DMS 273 (cell line): ENCODE measurements around the gene SMIM43.
"Not testable (repeated sequence)": the region's sequence is repeated elsewhere in the genome, so short reads cannot be mapped to it uniquely, and the experiment has no call there.

ENCODE experiments used
- DNase-seq: peaks from one replicate; lab custom pipeline; 2025; ENCODE audit not compliant: unreplicated experiment; lab: John Stamatoyannopoulos, UW

SMIM43 gene

DNA sequence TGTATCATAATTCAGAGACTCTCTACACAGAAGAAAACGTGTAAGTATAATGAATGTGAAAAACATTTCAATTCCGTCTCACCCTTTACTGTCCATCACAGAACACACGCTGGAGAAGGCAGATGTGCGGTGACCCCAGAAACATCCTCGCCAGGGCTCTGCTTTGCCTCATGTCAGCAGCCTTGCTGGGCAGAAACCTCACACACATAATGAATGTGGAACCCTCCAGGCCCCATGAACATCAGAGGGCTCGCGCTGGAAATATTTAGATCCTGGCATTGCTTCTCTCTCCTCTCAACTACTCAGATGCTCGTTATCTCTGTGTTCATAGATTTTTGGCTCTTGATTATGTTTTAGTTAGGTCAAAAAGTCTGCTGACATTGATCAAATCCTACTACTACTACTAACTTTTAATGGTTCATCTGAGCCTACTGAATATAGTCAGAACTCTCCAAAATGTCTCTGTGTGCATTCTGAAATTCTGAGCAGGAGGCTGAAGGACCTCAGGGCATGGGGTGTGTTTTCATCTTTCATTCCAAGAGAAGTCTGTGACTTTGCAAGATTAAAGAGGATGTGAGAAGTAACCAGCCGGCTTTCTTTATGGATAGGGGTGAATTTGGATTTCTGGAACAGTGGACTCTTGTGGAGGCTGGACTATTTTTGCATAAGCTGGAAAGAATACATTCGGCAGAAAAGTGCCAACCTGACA, 27.0 kb downstream of the SMIM43 start:
- no peak for DNase-seq

GRCh38 chr4:121736735-121737351, 28.1 kb downstream of the SMIM43 start:
- DNase-seq: peak; percentile 64

- no peak for DNase-seq
Observed at GRCh38 chr4:121734571-121734970, 30.4 kb downstream of the SMIM43 start.

DNA sequence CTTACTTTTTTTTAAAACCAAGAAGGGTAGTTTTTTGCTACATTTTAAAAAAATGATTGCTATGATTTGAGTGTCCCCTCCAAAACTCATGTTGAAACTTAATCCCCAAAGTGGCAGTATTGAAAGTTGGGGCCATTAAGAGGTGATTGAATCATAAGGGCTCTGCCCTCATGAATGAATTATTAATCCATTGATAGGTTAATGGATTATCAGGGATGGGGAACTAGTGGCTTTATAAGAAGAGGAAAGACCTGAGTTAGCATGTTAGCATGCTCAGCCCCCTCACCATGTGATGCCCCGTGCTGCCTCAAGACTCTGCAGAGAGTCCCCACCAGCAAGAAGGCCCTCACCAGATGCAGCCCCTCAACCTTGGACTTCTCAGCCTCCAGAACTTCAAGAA, 31.0 kb downstream of the SMIM43 start:
- DNase-seq: no peak

DNA sequence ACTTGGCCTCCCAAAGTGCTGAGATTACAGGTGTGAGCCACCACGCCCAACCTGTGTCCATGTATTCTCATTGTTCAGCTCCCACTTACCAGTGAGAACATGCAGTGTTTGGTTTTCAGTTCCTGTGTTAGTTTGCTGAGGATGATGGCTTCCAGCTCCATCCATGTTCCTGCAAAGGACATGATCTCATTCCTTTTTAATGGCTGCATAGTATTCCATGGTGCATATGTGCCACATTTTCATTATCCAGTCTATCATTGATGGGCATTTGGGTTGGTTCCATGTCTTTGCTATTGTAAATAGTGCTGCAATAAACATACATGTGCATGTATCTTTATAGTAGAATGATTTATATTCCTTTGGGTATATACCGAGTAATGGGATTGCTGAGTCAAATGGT, 35.2 kb downstream of the SMIM43 start:
- not testable (repeated sequence) for DNase-seq

DNA sequence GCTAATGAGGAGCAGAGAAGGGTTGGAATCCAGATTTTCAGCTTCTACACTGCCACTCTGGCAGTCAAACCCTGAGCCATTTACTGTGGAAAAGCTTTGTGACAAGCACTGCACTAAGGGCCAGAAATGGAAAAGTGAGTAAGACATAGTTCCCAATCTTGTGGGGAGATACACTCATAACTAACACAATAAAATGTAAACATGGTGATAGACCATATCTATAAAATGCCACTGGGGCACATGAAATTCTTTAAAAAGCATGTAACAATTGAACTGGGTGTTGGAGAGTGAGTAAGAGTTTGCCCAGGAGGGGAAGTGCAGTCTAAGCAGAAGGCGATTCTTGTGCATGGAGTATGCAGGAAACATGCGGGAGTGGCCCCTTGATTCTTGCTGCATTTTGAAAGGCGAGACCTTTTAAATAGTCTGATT, 36.2 kb downstream of the SMIM43 start:
- DNase-seq: no peak

DNA sequence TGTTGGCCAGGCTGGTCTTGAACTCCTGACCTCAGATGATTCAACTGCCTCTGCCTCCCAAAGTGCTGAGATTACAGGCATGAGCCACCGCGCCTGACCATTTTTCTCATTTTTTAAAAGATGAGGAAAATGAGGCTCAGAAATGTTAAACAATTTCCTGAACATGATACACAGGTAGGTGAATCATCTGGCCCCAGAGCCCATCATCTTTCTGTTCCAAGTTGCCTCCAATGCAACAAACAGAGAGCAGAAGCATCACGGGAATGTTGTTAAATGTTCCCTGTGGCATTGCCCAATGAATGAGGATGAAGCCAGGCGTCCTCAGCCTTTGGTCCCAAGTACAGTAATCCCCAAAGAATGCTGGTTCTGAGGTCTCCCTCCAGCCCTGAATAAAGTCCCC, 36.9 kb downstream of the SMIM43 start:
- no peak for DNase-seq

DNA sequence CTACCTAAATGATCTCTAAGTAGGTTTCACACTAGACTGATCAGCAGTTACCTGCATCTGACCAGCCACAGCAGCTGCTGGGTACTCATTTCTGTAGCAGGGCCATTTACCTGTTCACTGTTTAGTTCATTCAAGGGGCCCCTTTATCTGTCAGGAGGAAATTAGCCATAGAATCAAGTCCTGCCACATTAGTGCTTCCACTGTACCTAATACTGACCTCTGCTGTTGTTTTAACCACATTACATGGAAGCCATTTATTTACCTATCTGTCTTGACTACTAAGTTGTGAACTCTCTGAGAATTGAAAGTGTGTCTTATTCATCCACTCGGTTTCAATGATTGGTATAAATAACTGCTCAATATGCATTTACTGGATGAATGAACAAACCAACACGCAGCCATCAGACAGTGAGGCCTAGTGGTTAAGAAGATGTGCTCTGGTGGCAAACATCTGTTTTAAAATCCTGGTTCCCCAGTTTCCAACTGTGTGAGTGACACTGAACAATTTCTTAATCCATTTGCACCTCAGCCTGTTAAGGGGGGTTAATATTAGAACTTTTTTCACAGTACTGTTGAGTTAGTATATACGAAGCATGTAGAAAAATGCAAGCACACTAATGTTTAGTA, 38.2 kb downstream of the SMIM43 start:
- DNase-seq: peak; percentile 59

DNA sequence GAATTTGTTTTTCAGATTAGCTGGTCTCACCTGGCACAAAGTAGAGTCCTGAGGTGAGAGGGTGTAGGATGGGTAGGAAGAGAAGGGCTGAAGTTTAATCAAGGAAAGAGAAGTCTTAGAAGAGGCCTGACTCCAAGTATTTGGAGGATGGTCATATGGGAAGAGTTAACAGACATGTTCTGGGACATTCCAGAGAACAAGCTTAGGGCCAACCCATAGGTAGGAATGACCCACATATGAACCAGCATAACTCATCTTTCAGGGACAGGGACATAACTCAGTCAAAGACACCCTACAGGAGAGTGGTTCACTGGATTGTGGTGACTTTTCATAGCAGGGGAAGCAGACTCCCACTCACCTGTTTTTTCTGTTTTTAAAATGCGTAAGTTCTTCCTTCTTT, 40.3 kb downstream of the SMIM43 start:
- no peak for DNase-seq

DNA sequence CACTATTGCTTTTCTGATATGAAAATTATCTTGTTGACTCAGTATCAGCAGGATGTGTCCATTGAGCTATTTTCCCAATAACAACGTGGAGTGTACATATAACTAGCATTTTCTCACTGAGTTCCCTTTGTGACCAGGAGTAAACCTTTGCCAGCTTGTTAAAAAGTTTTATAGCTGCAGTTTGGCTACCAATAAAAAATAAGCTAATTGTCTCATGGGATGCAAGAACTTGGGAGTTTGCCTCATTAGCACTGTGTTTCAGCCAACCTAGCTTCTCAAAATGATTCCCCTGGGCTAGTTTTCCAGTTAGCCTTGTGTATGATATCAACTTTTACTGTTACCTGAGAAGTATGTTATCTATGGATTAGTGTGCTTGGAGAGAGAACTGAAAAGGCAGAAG, 43.3 kb downstream of the SMIM43 start:
- DNase-seq: no peak

GRCh38 chr4:121720109-121720508, 44.9 kb downstream of the SMIM43 start:
- DNase-seq: no peak

DNA sequence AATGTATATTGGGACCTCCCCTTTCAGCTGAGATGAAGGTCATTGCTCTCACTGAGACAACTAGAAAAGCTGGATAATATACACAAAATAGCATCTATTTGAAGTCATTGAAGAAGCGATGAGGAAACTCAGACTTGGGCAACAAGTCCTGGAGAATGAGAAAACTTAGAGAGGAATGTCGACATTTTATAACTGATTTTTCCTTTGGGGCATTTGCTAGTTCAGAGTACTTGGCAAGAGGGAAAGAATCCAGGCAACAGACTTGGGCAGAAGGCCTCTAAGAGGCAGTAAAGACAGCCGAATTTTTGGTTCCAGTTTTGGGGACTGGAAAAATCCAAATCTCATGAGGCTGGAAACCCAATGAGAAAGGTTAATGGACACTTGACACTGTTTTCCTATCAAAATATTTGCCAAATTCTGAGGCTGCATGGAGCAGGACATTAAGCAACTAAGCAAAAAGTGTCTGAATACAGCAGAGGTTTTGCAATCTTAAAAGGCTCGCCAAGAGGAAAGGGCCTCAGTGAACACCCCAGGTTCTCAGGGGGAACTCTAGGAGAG, 47.2 kb downstream of the SMIM43 start:
- no peak for DNase-seq

- DNase-seq: no peak
Observed at GRCh38 chr4:121714548-121714947, 50.4 kb downstream of the SMIM43 start.

DNA sequence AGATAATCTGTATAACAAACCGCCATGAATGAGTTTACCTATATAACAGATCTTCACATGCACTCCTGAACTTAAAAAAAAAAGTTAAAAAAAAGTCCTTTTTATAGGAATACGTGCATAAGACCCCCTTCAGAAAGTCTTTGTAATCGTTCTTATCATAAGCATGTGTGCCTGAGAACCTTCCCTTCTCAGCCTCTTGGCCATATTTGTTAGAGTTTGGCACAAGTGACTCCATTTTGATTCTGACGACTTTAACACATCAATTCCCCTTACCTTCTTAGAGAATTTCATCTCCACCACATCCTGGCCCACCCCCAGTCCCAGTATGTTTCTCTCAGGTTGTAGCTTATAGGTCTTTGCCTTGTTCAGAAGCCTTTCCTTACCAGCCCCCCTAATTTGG, 52.2 kb downstream of the SMIM43 start:
- no peak for DNase-seq

DNA sequence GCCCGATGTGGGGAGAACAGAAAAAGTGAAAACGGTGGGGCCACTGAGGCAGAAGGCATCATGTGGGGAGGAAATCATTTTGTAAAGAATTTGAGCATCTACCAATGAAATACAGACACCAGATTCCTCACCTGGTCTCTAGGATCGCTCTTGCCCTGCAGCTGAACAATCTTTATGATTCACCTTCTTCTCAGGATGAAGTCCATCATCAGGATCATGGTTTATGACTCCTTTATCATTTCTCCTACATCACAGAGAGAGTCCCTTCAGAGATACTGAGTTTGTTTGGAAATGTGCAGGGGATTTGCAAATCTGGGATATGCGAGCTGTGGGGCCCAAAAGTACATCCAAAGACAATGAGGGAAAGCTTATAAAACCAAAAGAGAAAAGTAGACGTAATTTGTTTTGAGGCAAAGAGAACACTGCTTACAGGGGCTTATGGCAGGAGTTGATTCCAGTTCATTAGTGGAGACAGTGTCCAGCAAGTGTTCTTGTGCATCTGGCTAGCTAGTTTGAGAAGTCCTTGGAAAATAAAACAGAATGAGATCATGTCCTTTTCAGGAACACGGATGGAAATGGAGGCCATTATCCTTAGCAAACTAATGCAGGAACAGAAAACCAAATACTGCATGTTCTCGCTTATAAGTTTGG, 52.8 kb downstream of the SMIM43 start:
- no peak for DNase-seq

- peak; percentile 79 for DNase-seq
Observed at GRCh38 chr4:121711263-121712000, 53.5 kb downstream of the SMIM43 start.

GRCh38 chr4:121709766-121710405, 55.1 kb downstream of the SMIM43 start:
- no peak for DNase-seq
